ENCODE data around the gene DNM3.
"Not testable (repeated sequence)": the region's sequence is repeated elsewhere in the genome, so short reads cannot be mapped to it uniquely, and the experiment has no call there.

The DNM3 gene

DNA sequence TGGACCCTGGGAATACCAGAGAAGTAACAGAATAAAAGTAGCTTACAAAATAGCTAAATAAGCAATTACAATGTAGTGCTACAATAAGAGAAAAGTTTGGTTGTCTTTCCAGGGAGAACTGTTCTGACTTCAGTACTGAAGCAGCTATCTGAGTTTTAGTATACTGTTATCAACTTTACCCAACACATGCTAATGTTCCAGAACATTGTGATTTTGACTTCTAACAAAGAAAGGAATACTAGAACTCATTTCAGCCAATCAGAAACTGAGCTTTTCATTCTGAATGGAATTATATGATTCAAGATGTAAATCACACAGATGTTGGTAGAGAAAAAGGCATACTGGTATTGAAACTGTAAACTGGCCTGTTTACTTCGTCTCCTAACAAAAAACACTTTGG, 579.1 kb downstream of the DNM3 start, which contains the start of gene C1orf105:
Gene C1orf105 (plus strand): TSS at position 301 of the 400 bp plus-strand sequence. CDS start 201 bp downstream, outside the sequence.
- no peak for DNase-seq (ENCODE audit: low read depth in 2 of 2)

DNA sequence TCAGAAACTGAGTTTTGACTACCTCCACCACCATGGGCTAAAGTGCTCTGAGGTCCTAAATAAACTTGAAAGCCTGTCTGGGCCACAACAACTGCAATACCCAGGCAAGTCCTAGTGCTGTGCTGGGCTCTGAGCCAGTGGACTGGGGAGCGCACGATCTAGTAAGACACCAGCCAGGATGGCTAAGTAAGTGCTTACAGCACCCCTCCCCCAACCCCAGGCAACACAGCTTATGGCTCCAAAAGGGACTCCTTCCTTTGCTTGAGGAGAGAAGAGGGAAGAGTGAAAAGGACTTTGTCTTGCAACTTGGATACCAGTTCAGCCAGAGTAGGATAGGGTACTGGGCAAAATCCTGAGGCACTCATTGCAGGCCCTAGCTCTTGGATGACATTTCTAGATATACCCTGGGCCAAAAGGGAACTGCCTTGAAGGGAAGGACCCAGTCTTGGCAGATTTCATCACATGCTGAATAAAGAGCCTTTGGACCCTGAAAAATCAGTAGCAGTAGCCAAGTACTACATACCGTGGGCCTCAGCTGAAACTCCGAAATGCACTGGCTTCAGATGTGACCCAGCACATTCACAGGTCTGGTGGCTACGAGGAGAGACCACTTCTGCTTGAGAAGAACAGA, 580.8 kb downstream of the DNM3 start:
- DNase-seq (ENCODE audit: low read depth in 2 of 2), result no peak

DNA sequence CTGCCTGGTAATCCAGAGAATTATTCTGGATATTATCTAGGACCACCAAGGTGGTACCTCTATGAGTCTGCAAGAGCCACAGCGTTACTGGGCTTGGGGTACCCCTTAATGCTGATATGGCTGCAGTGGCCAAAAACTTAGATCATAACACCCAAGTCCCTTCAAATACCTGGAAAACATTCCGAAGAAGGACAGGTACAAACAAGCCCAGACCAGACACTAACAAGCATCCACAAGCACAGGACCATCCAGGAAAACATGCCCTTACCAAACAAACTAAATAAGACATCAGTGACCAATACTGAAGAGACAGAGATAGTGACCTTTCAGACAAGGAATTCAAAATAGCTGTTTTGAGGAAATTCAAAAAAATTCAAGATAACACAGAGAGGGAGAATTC, 582.0 kb downstream of the DNM3 start:
- no peak for DNase-seq (ENCODE audit: low read depth in 2 of 2)

DNA sequence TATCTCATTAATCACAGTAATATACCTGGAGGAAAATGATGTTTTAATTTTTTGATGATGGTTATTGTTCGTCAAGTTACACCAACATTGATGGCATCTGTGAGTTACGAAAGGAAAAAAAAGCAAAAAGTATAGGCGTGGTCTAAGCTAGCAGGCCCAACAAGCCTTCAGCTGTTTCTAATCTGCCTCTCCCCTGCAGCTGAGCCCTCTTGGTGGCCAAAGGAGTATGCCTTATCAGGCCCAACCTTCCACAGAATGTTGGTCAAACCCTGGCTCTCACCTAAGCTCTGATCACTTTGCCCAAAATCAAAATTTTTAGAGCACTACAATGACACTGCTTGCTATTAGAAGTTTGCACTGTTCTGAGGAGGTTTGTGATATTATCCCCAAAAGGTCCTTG, 584.0 kb downstream of the DNM3 start:
- no peak for DNase-seq (ENCODE audit: low read depth in 2 of 2)

DNA sequence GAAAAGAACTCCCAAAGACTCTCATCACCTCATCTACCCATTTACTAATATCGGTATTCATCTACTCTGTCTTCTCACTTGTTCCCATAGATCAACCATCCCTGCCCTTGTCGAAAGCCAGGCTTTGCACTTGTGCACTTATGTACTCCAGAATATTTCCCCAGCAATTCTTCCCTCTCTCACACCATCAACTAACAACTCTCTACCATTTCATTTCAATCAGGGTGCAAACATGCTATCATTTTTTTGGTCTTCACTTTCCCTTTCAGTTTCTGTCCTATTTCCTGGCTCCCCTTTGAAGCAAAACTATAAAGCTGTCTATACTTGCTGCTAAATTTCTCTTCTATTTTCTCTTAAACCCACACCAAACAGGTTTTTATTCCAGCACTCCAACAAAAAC, 585.9 kb downstream of the DNM3 start:
- no peak for DNase-seq (ENCODE audit: low read depth in 2 of 2)

DNA sequence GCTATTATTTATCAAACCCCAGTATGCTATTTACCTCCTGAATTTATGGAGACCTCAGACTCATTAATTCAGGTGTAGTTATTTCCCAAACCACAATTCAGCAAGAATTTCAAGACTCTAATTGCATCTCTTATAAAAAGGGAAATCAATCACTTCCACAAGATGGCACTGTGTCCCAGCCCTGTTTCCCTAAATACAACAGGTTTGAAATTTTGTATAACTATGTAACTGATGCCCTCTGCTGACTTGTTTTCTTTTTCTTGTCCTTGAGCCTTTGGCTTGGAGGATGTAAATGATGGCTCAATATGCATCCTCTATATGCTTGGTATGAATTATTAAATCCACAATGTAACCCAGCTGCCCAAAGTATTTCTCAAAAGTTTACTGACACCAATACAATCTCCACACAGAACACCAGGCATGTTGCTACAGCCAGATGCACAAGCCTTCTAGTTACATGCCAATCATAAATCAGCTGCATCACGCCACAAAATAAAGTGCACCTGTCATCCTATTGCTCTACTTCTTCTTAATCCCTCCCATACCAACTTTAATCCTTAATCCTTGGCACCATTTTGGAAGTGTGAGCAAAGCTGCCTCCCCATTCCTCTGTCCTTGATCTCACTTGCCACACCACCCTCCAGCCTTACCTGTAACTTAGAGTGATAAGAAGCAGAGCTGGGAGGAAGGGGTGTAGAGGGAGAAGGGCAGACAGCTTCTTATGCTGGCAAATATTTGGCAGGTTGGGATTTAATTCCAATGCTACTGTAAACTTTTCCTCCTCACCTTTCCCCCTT, 588.2 kb downstream of the DNM3 start:
- DNase-seq (ENCODE audit: low read depth in 2 of 2), result no peak

DNA sequence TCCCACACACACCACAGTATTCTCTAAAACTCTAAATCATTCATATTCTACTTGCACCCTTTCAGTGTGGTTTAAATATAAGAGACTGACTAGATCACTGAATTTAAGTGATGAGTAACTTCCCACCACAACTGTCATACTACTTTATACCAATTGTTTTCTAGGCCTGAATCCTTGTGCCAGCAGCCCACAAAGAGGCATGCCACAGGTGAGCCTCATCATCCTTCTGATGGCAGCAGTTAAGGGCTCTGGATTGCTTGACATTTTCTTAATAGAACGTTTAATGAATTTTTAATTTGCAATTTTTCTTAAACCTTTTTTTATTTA, 588.8 kb downstream of the DNM3 start:
- no peak for DNase-seq (ENCODE audit: low read depth in 2 of 2)

GRCh38 chr1:172431204-172431603, 589.9 kb downstream of the DNM3 start:
- no peak for DNase-seq (ENCODE audit: low read depth in 2 of 2)

DNA sequence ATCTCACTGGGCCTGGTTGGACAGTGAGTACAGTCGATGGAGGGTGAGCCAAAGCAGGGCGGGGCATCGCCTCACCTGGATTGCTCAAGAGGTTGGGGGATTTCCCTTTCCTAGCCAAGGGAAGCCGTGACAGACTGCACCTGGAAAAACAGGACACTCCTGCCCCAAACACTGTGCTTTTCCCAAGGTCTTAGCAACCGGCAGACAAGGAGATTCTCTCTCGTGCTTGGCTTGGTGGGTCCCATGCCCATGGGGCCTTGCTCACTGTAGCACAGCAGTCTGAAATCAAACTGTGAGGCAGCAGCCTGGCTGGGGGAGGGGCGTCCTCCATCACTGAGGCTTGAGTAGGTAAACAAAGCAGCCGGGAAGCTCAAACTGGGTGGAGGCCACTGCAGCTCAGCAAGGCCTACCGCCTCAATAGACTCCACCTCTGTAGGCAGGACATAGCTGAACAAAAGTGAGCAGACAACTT, 590.5 kb downstream of the DNM3 start:
- no peak for DNase-seq (ENCODE audit: low read depth in 2 of 2)

DNA sequence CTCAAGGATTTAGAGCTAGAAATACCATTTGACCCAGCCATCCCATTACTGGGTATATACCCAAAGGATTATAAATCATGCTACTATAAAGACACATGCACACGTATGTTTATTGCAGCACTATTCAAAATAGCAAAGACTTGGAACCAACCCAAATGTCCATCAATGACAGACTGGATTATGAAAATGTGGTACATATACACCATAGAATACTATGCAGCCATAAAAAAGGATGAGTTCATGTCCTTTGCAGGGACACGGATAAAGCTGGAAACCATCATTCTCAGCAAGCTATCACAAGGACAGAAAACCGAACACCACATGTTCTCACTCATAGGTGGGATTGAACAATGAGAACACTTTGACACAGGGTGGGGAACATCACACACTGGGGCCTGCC, 595.9 kb downstream of the DNM3 start:
- not testable (repeated sequence) for DNase-seq (ENCODE audit: low read depth in 2 of 2)

GRCh38 chr1:172442404-172442803, 601.1 kb downstream of the DNM3 start:
- no peak for DNase-seq (ENCODE audit: low read depth in 2 of 2)

DNA sequence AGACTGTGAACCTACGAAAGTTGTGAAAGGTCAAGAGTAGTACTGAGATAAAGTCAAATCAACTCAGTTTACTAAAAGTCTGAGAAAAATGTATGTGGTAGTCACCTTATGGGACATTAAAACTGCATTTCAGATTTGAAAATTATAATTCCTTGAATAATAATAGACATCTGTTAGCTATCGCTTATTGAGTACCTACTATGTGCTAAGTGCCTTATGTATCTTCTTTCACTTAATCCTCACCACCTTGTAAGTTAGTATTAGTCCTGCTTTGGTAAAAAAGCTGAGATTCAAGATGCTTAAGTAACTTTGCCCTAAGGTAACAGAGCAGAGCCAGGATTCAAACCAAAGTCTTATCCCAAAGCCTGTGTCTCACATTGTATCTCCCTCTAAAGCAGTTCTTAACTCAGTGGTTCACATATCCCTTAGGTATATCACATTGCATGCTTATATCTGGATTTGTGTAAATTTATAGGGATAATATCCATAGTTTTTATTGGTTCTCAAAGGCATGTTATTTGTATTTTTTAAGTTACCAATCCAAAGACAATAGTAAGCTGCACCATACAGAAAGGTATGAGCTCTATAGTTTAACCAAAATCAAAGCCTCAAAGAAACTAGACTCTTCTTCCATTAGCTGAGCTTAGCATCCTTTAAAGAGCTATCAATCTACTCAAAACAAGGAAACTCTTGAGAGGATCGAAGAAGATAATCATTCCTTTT, 601.7 kb downstream of the DNM3 start:
- DNase-seq (ENCODE audit: low read depth in 2 of 2), result no peak

DNA sequence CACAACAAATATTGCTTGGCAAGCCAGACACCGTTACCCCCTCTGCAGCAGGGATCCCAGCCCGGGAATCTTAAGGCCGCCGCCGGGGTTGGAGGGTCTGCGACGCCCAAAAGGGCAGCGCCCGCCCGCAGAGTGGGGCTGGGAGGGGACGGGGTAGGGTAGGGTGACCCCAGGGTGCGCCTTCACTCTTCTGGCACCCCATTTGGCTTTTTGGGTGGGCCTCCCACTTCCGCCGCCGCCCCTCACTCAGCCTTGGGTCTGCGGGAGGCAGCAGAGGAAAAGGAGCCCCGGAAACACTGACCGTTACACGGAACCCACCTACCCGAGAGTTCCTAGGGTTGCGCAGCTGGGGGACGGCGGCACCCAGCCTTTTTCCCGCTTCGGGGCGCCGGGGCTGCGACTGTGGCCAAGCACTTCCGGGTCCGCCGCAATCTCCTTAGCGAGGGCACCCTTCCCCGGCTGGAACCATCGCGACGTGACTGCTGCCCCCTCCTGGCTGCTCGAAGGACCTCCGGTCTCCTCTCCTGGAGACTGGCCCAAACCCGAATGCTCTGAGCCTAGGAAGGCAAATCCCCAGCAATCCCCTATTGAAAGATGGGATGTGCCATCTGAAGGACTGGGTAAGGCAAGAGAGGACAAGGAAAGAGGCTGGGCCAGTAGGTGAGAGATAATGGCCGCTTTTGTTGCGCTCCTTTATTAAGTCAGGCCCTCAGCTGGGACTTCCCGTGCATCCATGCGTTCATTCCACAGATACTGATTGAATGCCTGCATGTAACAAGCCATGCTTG, 602.6 kb downstream of the DNM3 start, which contains the start of gene PIGC:
Gene PIGC (minus strand): TSS at position 404 of the 788 bp plus-strand sequence. CDS start 1,447 bp downstream, outside the sequence.
- DNase-seq (ENCODE audit: low read depth in 2 of 2), result peak; percentile 78 to 83

GRCh38 chr1:172446547-172446946, 605.2 kb downstream of the DNM3 start:
- DNase-seq (ENCODE audit: low read depth in 2 of 2), result no peak

DNA sequence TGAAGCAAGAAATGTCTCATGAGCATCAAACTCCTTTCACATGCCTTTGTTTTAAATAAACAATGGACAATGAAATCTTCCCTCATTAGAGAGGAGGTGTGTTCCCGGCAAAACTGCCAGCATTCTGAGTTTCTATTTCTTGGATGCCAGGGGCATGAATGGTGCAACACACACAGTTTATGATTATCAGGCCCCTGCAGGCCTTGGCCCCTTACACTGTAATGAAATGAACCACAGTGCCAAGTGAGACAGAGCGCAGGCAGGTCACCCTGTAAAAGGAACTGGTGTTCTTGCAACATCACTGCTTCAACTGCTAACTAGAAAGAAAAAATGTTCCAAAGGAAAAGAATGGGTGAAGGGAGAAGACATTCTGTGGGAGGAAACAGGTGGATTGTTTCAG, 606.3 kb downstream of the DNM3 start:
- DNase-seq (ENCODE audit: low read depth in 2 of 2), result no peak

DNA sequence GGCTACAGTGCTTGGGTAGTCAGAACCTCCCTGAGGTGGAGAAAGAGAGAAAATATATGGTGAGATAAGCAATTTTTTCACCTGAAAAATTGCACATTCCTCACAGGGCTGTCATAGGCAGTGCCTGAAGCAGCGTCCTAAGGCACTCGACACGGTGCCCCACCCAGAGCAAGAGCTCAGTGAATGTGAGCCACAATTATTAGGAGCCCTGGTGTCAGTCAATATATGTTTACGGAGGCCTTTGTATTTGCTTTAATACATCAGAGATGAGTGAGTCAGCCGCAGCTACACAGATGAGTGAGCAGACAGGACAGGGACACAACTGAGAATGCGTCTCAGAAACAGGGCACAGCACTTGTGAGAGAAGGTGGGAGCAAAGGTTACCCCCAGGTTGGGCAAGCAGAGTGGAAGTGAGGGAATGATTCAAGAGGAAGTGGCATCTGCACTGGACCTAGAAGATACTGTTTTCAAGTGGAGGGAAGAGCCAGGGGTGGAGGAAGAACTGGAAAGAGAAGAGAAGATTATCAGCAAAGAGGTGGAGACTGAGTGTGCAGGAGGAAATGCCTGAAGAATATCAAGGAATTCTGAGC, 607.8 kb downstream of the DNM3 start:
- DNase-seq (ENCODE audit: low read depth in 2 of 2), result no peak

- DNase-seq (ENCODE audit: low read depth in 2 of 2), result no peak
Measured at GRCh38 chr1:172449585-172450523, 608.6 kb downstream of the DNM3 start.

DNA sequence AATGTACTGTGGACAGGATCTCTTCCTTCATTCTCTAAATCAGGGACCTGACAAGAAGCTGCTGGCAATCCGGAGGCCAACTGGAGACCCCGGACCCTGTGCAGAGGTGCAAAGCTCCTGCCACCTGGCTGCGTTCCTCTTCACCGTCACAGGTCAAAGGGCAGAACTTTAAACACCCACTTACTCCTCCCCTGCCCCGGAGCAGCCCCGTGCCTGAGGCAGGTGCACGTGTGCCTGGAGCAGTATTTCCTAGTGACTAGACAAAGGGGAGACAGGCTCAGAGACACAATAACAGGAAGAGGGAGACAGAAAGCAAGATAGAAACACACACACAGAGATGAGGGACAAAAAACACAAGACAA, 609.2 kb downstream of the DNM3 start:
- DNase-seq (ENCODE audit: low read depth in 2 of 2), result no peak

DNA sequence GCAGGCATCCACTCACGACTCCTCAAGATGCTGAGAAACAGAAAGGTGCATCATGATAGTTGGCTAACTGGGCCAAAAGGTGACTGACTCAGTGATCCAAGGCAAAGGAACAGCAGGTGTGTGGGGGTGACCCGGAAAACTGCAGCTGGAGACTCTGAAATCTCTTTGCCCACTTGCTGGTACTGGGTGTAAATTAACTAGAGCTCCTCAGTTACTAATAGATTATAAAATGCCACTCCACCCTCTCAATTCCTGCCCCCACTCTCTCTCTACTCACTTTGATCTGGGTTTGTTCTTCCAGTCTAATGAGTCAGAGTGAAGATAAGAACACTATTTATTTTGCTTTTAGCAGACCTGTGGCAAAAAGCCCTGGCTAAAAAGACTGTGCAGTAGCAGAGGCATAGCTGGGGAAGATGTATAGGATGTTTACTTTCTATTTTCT, 609.7 kb downstream of the DNM3 start:
- DNase-seq (ENCODE audit: low read depth in 2 of 2), result no peak

- DNase-seq (ENCODE audit: low read depth in 2 of 2), result no peak
Measured at GRCh38 chr1:172452536-172453152, 611.3 kb downstream of the DNM3 start.
